Vagina (tissue), 2 donors: ENCODE measurements around the gene KATNB1. TPM values are rescaled to one million over a fixed set of nuclear protein-coding genes. Genes with fewer than 3 reads are reported as not detected.

Experiments used
- DNase-seq, 2 donors: peaks; one replicate each; pipeline ENCODE4 v3.0.0-alpha.2; 2017; ENCODE audit errors: extremely low spot score in 2 of 2
- H3K27ac ChIP-seq: fragments of 200-600 bp; sonication (generic); one replicate; pipeline ENCODE4 v1.5.1; 2019
- H3K27me3 ChIP-seq: fragments of 200-600 bp; sonication (generic); one replicate; pipeline ENCODE4 v1.5.1; 2019
- H3K36me3 ChIP-seq, 2 donors: fragments of 200-600 bp; sonication (generic); one replicate each; pipeline ENCODE4 v1.5.1; 2017 to 2019
- H3K4me1 ChIP-seq: fragments of 200-600 bp; sonication (generic); one replicate; pipeline ENCODE4 v1.5.1; 2019
- H3K4me3 ChIP-seq, 2 donors: fragments of 200-600 bp; sonication (generic); 1 replicate in 1 of 2; 2 replicates in 1 of 2; pipeline ENCODE4 v1.5.1; 2016 to 2019
- H3K9me3 ChIP-seq: fragments of 200-600 bp; sonication (generic); one replicate; pipeline ENCODE4 v1.5.1; 2019
- POLR2A ChIP-seq, 2 donors: fragments of 450-650 bp; IDR thresholded peaks; one replicate each; pipeline ENCODE4 v1.6.1; 2017; ENCODE audit warnings: antibody characterized with exemption in 2 of 2, mild to moderate bottlenecking in 2 of 2, moderate library complexity in 2 of 2
- POLR2AphosphoS5 ChIP-seq, 2 donors: sonication (generic); formaldehyde crosslinking; IDR thresholded peaks; one replicate each; pipeline ENCODE4 v1.9.0; 2017; ENCODE audit warnings: antibody characterized with exemption in 2 of 2, mild to moderate bottlenecking in 2 of 2, low read depth in 1 of 2; ENCODE audit not compliant: insufficient read depth in 1 of 2
- intact Hi-C: fragments of 100-400 bp; cut with DNase I; formaldehyde crosslinking; loops from one replicate; pipeline ENCODE4 v1.15.1; 2023
- total RNA-seq: library from RNA; depleted of rRNA; stranded (reverse); fragments of >200 nt; gene quantifications from one replicate; pipeline ENCODE4 v1.2.3, GENCODE V29; 2016
- TF ChIP-seq, protein P1 (sequence below), 3 experiments: fragments of 450-650 bp in 2 of 3; fragments of 200-600 bp in 1 of 3; sonication (generic) in 1 of 3; IDR thresholded peaks; one replicate each; pipeline ENCODE4 v1.5.1; 2017 to 2019; ENCODE audit warnings: antibody characterized with exemption in 3 of 3, mild to moderate bottlenecking in 2 of 3, moderate library complexity in 2 of 3

Gene KATNB1
- total RNA-seq, 1 donor from 2014 or later: 23.6 TPM

DNA sequence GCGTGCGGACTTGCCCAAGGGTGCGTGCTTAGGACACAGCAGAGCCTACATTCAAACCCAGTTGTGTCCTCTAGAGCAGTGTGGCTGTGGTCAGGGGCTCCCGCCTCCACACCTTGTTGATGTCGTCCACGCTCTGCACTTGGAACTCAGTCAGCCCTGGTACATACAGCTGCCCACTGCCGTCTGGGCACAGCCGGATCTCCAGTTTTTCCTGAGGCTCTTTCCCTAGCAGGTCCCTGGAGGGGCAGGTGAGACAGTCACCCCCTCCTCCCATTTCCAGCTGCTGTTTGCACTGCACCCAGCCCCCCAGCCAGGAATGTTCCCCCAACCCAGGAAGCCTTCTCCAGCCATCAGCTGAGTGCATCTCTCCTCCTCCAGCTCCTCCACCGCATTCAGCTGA, 25.7 kb downstream of the KATNB1 start:
- Histone ChIP-seq H3K27ac (no peak overlapping the region), H3K4me3 (no peak overlapping the region), H3K36me3 (peaks cover 0 to 5% of the 10 kb centered on the region in 2 donors), H3K4me1 (peaks cover 16% of the 10 kb centered on the region), H3K27me3 (no peaks in the 10 kb centered on the region), H3K9me3 (no peaks in the 10 kb centered on the region)
- intact Hi-C loops: no loop called here
- TF ChIP-seq, protein P1, sequence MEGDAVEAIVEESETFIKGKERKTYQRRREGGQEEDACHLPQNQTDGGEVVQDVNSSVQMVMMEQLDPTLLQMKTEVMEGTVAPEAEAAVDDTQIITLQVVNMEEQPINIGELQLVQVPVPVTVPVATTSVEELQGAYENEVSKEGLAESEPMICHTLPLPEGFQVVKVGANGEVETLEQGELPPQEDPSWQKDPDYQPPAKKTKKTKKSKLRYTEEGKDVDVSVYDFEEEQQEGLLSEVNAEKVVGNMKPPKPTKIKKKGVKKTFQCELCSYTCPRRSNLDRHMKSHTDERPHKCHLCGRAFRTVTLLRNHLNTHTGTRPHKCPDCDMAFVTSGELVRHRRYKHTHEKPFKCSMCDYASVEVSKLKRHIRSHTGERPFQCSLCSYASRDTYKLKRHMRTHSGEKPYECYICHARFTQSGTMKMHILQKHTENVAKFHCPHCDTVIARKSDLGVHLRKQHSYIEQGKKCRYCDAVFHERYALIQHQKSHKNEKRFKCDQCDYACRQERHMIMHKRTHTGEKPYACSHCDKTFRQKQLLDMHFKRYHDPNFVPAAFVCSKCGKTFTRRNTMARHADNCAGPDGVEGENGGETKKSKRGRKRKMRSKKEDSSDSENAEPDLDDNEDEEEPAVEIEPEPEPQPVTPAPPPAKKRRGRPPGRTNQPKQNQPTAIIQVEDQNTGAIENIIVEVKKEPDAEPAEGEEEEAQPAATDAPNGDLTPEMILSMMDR (IDR thresholded peaks at IDR 0.05): no peak
- DNase-seq: no peak

DNA sequence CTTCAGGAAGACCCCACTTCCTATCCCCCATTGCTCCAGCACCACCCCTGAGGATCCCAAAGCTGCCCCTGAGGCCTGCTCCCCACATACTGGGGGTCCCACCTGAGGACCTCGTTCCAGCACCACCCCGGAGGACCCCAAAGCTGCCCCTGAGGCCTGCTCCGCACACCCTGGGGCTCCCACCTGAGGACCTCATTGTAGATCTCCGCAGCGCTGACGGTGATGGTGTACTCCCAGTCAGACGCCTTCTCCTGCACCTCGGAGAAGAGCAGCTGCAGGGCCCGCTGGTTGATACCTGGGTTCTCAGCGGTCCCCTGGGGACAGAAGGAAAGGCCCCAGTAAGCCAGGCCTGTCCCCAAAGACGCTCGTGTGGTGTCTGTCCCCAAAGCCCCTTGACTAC, 26.4 kb downstream of the KATNB1 start:
- Histone ChIP-seq H3K4me3 (no peak overlapping the region), H3K9me3 (no peaks in the 10 kb centered on the region), H3K27me3 (no peaks in the 10 kb centered on the region), H3K4me1 (peaks cover 14% of the 10 kb centered on the region), H3K36me3 (peaks cover 0 to 5% of the 10 kb centered on the region in 2 donors), H3K27ac (no peak overlapping the region)
- DNase-seq: no peak
- TF ChIP-seq, protein P1 (IDR thresholded peaks at IDR 0.05): no peak
- no peak for TF ChIP-seq POLR2AphosphoS5 (IDR thresholded peaks at IDR 0.05; ENCODE audit: insufficient read depth in 1 of 2, low read depth in 1 of 2)
- no peak for TF ChIP-seq POLR2A (IDR thresholded peaks at IDR 0.05)
- intact Hi-C loops: no loop called here

DNA sequence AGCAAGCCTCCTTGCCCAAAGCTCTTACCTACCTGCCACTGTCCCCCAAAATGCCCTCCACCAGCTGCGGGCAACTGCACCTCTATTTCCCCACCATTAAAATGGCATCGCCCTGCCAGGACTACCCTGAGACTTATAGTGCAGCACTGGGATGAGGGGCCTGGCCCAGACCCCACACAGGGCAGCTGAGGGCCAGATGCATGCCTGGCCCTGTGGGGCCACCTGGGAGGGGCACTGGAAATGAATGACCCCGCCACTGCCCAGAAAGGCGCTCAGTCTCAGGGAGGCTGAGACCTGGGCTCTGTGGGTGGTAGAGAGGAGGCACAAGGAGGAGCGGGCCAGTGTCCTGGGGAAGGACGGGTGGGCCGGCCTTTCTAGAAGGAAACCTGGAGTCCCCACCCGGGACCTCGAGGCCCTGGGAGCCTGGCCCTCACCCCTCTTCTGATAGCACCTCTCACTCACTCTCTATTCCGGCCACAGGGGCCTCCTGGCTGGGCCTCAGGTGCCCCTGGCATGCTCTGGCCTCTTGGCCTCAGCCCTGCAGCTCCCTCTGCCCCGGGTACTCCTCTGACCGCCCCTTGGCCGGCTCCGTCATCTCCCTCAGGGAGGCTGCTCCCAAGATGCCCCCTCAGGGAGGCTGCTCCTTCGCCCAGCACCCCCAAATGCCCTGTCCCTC, 26.9 kb downstream of the KATNB1 start:
- Histone ChIP-seq H3K27me3 (no peaks in the 10 kb centered on the region), H3K9me3 (no peaks in the 10 kb centered on the region), H3K27ac (no peak overlapping the region), H3K4me3 (no peak overlapping the region), H3K4me1 (peaks cover 8% of the 10 kb centered on the region), H3K36me3 (peaks cover 0 to 5% of the 10 kb centered on the region in 2 donors)
- intact Hi-C loops: no loop called here
- DNase-seq: no peak
- TF ChIP-seq POLR2A (IDR thresholded peaks at IDR 0.05) (no peak), POLR2AphosphoS5 (IDR thresholded peaks at IDR 0.05; ENCODE audit: insufficient read depth in 1 of 2, low read depth in 1 of 2) (no peak)
- TF ChIP-seq, protein P1 (IDR thresholded peaks at IDR 0.05): no peak

DNA sequence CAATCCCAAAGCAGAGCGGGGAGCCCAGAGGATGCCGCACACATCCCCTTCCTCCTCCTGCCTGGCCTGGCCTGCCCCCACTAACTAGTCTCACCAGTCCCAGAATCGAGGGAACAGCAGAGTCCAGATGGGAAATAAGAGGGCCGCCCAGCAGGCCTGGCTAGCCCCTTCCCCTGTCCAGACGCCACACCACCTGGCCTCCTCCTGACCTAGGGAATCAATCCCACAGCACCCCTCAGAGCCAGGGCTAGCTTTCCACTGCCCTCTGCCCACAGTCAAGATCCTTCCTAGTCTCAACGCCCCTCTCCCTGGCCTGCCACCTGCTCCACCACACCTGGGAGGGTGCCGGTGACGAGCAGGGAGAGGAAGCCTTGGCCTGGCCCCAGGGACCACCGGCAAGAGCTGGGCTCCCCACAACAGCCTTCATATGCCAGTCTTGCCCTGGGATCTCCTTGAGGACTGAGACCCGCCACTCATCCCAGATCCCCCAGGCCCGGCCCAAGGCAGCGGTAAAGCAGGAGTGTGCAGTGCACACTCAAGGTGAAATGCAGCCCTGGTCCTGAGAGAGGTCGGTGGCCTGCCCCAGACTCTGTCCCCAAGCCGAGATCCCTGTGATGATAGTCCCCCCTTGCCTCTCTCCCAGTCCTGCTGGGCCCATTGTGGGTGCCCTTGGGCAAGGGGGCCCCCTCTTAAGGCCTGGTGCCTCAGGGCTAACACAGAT, 27.9 kb downstream of the KATNB1 start:
- Histone ChIP-seq H3K27ac (no peak overlapping the region), H3K4me1 (peaks cover 8% of the 10 kb centered on the region), H3K27me3 (no peaks in the 10 kb centered on the region), H3K36me3 (peaks cover 0 to 6% of the 10 kb centered on the region in 2 donors), H3K4me3 (no peak overlapping the region), H3K9me3 (no peaks in the 10 kb centered on the region)
- TF ChIP-seq, protein P1 (IDR thresholded peaks at IDR 0.05): no peak
- no peak for TF ChIP-seq POLR2AphosphoS5 (IDR thresholded peaks at IDR 0.05; ENCODE audit: insufficient read depth in 1 of 2, low read depth in 1 of 2)
- TF ChIP-seq POLR2A (IDR thresholded peaks at IDR 0.05): no peak
- intact Hi-C loops: no loop called here
- DNase-seq: no peak

DNA sequence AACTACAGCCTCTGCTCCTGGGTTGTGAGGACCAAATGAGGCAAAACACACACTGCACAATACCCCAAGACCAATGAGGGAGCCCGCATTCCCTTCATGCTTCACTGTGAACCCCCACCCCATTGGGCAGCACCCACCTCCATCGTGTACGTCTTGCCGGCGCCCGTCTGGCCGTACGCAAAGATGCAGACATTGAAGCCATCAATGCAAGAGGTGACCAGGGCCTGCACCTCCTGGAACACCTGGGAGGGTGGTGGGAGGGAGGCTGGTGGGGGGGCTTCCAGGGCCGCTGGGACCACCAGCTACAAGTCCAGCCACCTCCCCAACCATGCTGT, 28.4 kb downstream of the KATNB1 start:
- TF ChIP-seq POLR2AphosphoS5 (IDR thresholded peaks at IDR 0.05; ENCODE audit: insufficient read depth in 1 of 2, low read depth in 1 of 2): no peak
- no peak for TF ChIP-seq POLR2A (IDR thresholded peaks at IDR 0.05)
- TF ChIP-seq, protein P1 (IDR thresholded peaks at IDR 0.05): no peak
- Histone ChIP-seq H3K27me3 (no peaks in the 10 kb centered on the region), H3K27ac (no peak overlapping the region), H3K36me3 (peaks cover 0 to 11% of the 10 kb centered on the region in 2 donors), H3K9me3 (no peaks in the 10 kb centered on the region), H3K4me3 (no peak overlapping the region), H3K4me1 (peaks cover 8% of the 10 kb centered on the region)
- intact Hi-C loops: no loop called here
- DNase-seq: no peak
